HG03442 (cell line): ENCODE measurements around the gene SPATA33.
"Not testable (repeated sequence)": the region's sequence is repeated elsewhere in the genome, so short reads cannot be mapped to it uniquely, and the experiment has no call there.

Source experiments
- ATAC-seq: cut with Tn5 transposase; IDR thresholded peaks from one replicate; pipeline ENCODE4 v1.9.1; 2021; ENCODE audit warnings: mild to moderate bottlenecking, moderate library complexity; ENCODE audit not compliant: unreplicated experiment

SPATA33 gene

DNA sequence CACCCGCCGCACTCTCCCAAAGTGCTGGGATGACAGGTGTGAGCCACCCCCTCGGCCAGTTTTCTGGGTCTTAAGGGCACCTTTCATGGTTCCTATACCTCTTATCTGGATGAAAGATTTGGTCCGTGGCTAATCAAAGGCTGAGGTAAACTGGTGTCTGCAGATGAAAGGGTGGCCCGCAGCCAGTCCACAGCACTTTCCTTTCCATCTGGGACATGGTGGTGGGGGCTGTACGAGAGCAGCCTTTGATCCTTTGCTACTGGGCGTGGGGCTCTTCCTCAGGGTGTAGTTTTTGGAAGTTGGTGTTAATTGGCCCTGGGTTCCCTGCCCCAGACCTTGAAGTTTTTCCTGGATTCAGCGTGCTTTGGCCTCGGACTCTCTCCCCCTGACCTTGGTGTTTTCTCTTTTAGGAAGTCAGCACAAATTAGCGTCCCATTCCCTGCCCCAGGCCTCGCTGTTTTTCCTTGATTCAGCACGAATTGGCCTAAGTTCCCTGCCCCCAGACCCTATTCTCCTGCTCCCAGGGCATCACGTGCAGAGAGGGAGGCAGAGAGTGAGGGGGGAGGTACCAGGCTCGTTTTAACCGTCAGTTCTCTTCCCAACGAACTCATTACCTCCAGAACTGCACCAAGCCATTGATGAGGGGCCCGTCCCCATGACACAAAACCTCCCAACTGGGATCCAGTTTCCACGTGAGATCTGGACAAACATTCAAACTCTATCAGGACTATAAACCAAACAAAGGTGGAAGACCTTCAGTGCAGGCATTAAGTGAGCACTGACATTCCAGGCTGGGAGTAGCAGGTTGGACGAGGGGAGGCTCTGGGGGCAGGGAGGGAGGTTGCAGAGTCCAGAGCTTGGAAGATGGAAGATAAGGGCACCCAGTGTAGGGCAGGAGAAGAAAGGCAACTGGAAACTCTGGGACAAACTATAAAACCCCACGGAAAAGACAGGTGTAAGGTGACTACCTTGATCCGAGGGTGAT is 32.6 kb upstream of the SPATA33 start:
- no peak for ATAC-seq

DNA sequence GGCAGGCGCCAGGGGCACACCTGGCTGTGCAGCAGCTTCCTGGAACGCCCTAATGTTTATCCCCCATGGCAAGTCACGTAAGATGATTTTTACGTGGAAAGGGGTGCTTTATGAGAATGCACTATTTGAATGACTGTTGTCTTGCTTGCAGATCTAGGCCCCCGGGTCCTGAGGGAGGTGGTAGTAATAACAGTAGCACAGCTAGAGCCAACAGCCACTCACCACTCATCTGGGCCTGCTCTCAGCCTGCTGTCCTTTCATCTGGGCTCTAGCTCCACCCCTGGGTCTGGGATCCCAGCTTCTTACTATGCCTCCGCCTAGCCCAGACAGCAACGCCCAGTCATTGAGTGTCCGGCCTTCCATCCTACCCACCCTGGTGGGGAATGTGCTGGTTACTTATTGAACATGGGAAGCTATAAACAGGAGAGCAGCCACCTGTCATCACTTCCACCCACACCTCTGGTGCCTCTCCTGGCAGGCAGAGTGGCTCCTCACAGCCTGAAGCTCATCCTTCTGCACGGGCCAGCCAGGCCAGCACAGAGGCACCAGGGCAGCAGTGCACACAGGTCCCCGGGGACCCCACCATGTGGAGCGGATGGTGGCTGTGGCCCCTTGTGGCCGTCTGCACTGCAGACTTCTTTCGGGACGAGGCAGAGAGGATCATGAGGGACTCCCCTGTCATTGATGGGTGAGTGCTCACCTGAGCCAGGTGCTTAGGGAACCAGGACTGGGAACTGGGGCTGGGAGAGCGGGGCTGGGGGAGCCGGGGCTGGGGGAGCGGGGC is 27.6 kb upstream of the SPATA33 start:
- no peak for ATAC-seq

DNA sequence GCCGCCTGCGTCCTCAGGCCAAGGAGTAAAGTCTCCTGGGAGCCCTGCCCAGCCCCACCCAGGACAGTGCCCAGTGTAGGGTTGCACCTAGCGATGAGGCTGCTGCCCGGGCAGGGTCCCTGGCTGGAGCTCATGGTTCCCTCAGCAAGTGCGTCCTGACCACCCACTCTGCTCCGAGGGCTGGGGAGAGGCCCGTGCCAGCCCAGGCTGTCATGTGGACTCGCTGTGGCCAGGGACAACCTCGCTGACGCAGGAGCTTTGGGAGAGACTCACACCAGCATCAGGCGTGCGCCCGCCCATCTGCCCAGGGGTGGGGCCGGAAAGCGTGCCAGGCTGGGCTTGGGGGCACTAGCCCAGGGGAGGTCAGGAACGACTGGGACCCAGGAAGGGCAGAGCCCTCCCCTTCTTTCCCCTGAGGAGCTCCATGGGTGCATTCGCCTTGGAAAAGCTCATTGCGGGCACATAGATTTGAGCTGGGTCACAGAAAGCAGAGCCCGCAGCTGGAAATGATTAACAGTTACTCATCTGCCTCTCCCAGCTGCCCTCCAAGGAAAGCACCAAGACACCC is 24.5 kb upstream of the SPATA33 start:
- no peak for ATAC-seq

GRCh38 chr16:89634463-89635385 is 22.9 kb upstream of the SPATA33 start:
- ATAC-seq: not testable (repeated sequence)

DNA sequence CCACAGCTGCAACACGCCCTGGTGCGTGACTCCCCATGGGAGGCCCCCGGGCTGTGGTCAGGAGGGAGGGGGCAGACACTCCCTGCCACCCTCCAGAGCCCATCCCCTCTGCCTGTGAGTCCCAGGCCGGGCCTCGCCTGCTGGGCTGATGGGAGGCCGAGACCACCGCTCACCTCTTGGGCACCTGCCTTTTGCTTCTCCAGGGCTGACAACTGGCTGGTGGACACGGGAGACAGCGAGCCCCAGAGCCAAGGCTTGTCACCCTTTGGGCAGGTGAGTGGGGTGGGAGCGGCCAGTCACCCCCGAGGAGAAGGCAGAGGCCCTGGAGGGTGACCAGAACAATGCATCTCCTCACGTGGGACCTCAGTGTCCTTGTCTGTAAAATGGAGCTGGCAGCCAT is 21.0 kb upstream of the SPATA33 start:
- no peak for ATAC-seq

DNA sequence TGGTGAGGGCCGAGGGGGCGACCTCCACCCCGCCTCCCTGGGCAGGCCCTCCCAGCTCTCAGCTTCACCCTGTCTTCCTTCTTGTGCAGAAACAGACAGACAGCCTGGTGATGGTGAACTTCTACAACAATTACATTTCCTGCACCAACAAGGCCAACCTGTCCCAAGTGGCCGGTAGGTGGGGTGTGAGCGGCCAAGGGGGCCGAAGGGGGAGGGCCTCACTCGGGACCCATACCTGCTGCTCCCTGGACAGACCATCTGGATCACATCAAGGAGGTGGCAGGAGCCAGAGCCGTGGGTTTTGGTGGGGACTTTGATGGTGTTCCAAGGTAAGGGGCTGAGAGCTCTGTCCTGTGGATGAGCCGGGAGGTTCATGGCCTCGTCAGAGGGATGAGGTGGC is 20.3 kb upstream of the SPATA33 start:
- no peak for ATAC-seq

DNA sequence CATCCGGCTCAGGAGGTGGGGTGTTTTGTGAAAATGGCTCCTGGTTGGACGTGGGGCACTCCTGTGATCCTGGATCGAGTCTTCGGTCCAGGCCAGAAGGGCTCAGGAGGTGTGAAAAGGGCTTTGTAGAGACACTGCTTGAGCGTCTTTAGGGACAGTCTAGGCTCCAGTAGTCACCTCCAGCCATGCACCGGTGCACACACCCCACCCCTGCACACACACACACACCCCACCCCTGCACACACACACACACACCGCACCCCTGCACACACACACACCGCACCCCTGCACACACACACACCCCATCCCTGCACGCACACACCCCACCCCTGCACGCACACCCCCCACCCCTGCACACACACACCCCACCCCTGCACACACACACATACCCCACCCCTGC is 19.2 kb upstream of the SPATA33 start:
- no peak for ATAC-seq

DNA sequence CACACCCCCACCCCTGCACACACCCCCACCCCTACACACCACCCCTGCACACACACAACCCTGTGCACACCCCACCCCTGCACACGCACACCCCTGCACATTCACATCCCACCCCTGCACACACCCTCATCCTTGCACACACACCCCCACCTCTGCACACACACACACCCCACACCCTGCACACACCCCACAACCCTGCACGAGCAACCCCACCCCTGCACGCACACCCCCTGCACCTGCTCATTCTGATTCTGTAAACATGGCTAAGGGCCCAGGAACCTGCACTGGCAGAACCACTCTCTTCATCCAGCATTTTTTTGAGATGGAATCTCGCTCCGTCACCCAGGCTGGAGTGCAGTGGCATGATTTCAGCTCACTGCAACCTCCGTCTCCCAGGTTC is 18.3 kb upstream of the SPATA33 start:
- ATAC-seq: no peak

DNA sequence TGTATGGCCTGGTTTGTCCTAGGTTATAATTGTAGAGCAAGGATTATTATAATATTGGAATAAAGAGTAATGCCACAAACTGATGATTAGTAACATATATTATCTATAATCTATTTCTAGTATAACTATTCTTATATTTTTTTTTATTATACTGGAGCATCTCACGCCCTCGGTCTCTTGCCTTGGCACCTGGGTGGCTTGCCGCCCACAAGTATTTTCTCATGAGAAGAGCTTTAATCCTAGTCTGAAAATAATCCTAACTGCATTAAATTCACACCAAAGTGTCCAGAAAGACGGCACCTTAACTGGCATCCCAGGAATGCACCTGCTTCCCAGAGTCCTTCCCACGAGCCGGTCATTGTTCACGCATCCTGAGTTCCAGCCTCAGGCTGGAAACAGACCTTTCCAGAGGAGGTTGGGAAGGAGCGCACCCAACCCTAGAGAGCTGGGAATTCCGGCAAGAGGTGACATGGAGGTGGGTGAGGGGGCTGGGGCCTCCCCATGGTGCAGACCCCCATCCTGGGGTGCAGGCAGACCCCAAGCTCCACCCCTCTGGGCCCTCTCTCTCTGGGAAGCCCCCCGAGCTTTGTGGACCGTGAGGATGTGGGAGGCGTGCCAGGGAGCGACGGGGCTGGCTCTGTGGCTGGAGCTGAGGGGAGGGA is 16.0 kb upstream of the SPATA33 start:
- no peak for ATAC-seq

DNA sequence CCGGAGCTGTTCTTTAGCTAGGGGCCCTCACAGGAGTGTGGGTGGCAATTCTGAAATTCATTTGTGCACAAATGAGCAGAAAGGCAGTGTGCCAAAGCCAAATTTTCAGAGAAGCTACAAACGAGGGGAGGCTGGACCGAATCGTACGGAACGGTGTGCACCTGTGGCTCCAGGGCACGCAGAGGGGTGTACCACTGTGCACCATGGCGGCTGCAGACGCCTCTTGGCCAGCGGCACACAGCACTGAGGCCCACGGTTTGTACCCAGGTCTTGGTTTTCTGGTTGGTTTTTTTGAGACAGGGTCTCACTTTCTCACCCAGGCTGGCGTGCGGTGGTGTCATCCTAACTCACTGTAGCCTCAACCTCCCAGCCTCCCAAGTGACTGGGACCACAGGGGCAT is 15.1 kb upstream of the SPATA33 start:
- ATAC-seq: no peak

DNA sequence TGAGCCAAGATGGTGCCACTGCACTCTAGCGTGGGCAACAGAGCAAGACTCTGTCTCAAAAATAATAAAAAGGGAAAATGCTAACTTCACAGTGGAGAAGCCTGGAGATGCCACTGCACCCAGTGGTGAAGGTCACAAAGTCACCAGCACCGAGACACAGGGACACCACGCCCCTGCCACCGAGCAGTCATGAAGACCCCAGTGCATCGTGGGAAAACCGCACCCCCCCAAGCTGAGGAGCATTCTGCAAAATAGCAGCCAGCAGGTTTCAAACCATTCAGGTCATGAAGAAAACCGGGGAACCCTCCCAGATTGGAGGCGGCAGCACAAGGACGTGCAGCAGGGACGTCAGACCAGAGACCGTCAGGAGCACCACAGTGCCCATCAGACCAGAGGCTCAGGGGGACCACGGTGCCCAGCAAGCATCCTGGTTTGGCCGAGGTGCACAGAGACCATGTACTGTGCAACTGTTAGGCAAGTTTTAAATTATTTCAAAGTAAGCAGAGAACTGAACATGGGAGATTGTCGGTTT is 13.8 kb upstream of the SPATA33 start:
- no peak for ATAC-seq

- ATAC-seq: no peak
Observed at GRCh38 chr16:89645122-89645521, 12.5 kb upstream of the SPATA33 start.

DNA sequence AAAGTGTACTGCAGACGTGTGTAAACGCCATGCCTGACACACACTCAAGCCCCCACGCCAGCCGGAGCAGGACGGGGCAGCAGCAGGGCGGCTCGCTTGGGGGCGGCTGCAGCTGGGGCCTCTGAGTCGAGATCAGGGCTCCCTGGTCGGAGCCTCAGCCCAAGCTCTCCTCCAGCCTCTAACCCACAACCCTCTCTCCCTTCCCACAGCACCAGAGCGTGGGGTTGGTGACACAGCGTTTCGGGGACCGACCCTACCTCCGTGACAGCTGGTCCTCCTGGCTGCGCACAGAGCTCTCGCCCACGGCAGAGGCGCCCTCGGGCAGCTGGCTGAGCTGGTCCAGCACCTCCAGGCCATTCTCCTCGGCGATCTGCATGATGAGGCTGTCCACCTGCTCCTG is 11.4 kb upstream of the SPATA33 start:
- no peak for ATAC-seq

DNA sequence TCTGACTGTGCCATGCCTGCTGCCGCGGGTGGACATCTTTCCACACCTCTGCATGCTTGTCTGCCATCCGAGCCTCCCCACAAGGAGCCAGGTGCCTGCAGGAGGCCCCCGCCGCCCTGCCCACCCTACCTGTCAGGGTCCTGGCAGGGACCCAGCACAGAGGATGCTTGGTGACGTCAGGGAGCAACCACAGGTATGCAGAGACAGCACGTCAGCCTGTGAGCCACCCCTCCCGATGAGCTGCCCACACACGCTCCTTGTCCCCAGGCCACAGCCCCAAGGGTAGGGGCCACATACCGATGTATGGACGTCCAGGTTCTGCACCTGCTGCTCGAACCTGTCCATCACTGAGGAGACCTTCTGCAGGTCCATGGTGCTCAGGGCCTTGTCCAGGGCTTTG is 10.7 kb upstream of the SPATA33 start:
- no peak for ATAC-seq

DNA sequence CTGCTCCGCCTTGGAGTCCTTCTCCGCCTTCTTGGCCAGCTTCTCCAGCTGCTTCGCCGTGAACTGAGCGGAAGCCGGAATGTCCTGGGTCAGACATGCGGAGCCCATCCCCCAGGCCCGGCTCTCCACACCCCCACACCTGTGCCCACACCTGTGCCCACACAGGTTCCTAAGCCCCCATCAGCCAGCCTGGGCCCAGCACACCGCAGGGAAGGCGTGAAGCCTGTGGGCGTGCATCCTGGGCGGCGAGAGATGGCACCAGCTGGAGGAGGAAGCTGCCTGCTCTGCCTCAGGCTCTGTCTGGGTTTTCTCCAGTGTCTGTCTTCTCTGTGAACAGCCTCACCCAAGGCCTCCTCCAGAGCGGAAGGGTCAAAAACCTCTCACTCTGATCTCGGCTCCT is 6.1 kb upstream of the SPATA33 start:
- ATAC-seq: no peak

DNA sequence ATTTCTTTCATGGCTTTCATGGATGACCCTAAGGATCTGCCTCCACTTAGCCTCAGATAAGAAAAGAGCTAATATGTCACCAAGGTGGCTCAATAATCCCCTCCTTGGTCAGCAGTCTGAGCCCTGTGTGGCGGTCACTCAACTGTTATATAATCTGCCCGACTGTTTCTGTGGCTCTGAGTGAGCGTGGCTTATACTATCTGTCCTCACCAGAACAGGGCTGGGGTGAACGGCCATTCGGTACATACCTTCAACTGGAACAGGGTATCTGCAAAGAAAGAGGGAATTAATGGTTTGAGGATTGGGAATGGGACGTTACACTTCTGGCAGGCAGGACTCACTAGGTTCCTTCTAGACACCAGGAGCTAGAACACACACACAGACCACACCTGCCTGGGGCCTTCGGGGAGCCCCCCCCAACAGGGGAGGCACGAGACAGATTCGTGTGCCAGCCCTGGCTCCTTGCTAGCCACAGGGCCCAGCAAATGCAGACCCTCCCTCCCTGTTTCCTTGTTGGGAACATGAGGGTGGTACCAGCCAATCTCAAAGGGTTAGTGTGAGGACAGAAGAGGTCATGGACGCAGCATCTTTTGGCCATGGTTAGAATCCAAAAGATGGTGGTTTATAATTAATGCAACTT is 3.9 kb upstream of the SPATA33 start:
- no peak for ATAC-seq

GRCh38 chr16:89655062-89655643 is 2.5 kb upstream of the SPATA33 start:
- no peak for ATAC-seq

GRCh38 chr16:89656435-89657121 is 1.1 kb upstream of the SPATA33 start:
- no peak for ATAC-seq
